ENCODE data around the gene UTP20. TPM values are rescaled to one million over a fixed set of nuclear protein-coding genes. Genes with fewer than 3 reads are reported as not detected.

The UTP20 gene
- total and polyA plus RNA-seq, 2 of the 4 experiments (the other 2 are of a cell fraction) = 6.8 to 22.0 TPM

- Histone ChIP-seq H3K18ac (ENCODE audit: low read depth, low read length) (no peak overlapping the region), H4K91ac (ENCODE audit: insufficient read depth, low read depth, low read length) (no peak overlapping the region), H3K4me2 (ENCODE audit: low read depth, low read length) (no peak overlapping the region), H4K20me1 (ENCODE audit: insufficient read depth, low read length) (no peaks in the 10 kb centered on the region), H3K27ac (ENCODE audit: insufficient read depth, low read length) (no peak overlapping the region), H3K4me1 (ENCODE audit: control insufficient read depth, insufficient read depth, low read length) (no peaks in the 10 kb centered on the region), H2BK20ac (ENCODE audit: low read depth, low read length) (no peak overlapping the region), H2BK15ac (ENCODE audit: low read depth, low read length) (no peak overlapping the region), H3K27me3 (ENCODE audit: control insufficient read depth, insufficient read depth, low read length) (no peaks in the 10 kb centered on the region), H4K5ac (ENCODE audit: low read depth, low read length) (no peak overlapping the region), H2AK5ac (ENCODE audit: low read depth, low read length) (no peak overlapping the region), H4K8ac (ENCODE audit: low read depth in 2 of 2, low read length in 2 of 2) (no peak overlapping the region), H2AK9ac (replicated peaks; ENCODE audit: low read depth, low read length, poor library complexity) (no peak overlapping the region), H2AFZ (replicated peaks; ENCODE audit: low read length, poor library complexity) (no peak overlapping the region), H2BK5ac (ENCODE audit: low read depth, low read length, poor library complexity, severe bottlenecking) (no peak overlapping the region), H2BK120ac (ENCODE audit: low read depth, low read length) (no peak overlapping the region), H3K36me3 (ENCODE audit: control insufficient read depth, insufficient read depth, low read length) (no peaks in the 10 kb centered on the region), H3K9me1 (ENCODE audit: insufficient read depth, low read length) (no peaks in the 10 kb centered on the region), H3K14ac (replicated peaks; ENCODE audit: low read depth, low read length) (no peak overlapping the region), H3K79me1 (ENCODE audit: low read depth in 1 of 2, low read length in 2 of 2) (no peaks in the 10 kb centered on the region), H3K9ac (ENCODE audit: low read depth, low read length) (no peak overlapping the region), H3K9me3 (ENCODE audit: control insufficient read depth, insufficient read depth, low read length) (no peaks in the 10 kb centered on the region), H3K4ac (ENCODE audit: low read depth, low read length) (no peak overlapping the region), H3K56ac (ENCODE audit: extremely low read depth, insufficient read depth, low read length) (no peak overlapping the region), H3K4me3 (ENCODE audit: insufficient read depth, low read depth, low read length) (no peak overlapping the region), H3K23ac (ENCODE audit: low read depth, low read length) (no peak overlapping the region)
- TF ChIP-seq NFE2L2 (IDR thresholded peaks at IDR 0.05; ENCODE audit: low read depth, low read length) = no peak
- TF ChIP-seq SMC3 (IDR thresholded peaks at IDR 0.05; ENCODE audit: low read depth, low read length) = no peak
- TF ChIP-seq RCOR1 (IDR thresholded peaks at IDR 0.05; ENCODE audit: insufficient replicate concordance, low read length) = no peak
- no peak for TF ChIP-seq ELK1 (IDR thresholded peaks at IDR 0.05; ENCODE audit: borderline replicate concordance, low read depth, low read length)
- no peak for TF ChIP-seq MAFK (IDR thresholded peaks at IDR 0.05; ENCODE audit: low read depth, low read length)
- no peak for TF ChIP-seq CTCF (conservative IDR thresholded peaks at IDR 0.05; ENCODE audit: low read depth, low read length)
- no peak for TF ChIP-seq MXI1 (IDR thresholded peaks at IDR 0.05; ENCODE audit: borderline replicate concordance, low read depth, low read length)
- no peak for TF ChIP-seq POLR2A (IDR thresholded peaks at IDR 0.05; ENCODE audit: low read depth, low read length)
- TF ChIP-seq RAD21 (IDR thresholded peaks at IDR 0.05; ENCODE audit: low read length) = no peak
- TF ChIP-seq FOS (IDR thresholded peaks at IDR 0.05; ENCODE audit: low read depth, low read length) = no peak
- no peak for TF ChIP-seq BHLHE40 (IDR thresholded peaks at IDR 0.05; ENCODE audit: low read depth, low read length)
- TF ChIP-seq RFX5 (IDR thresholded peaks at IDR 0.05; ENCODE audit: low read depth, low read length) = no peak
- TF ChIP-seq USF2 (IDR thresholded peaks at IDR 0.05; ENCODE audit: low read depth, low read length) = no peak
- intact Hi-C loops (cut with micrococcal nuclease) = no loop called here
- DNase-seq (no peak), ATAC-seq (ENCODE audit: low read depth) (no peak)
- ChIA-PET POLR2A (ENCODE audit: unreplicated experiment) (no interaction called here), CTCF (no interaction called here)
- dilution Hi-C loops (cut with HindIII; ENCODE audit: low sequenced_read_pairs, unreplicated experiment) = no loop called here
- WGBS, 2 experiments (ENCODE audit: extremely low coverage in 2 of 2, insufficient read length in 1 of 2) = 57% methylated on average over 3 of the region's 4 CpGs; no CpG with 5 or more reads in 1 of the 2 experiments
- BruUV-seq (replicated peaks) = no TSS peak
- in situ Hi-C loops (cut with MboI; ENCODE audit: low sequenced_read_pairs) = no loop called here
These were observed 22.5 kb upstream of the UTP20 start for GRCh38 chr12:101257357-101257756.

All from IMR-90 (cell line).